Erythroblast (primary cell): Measurements from ENCODE around the gene AKR1D1.

Experiments used
- GATA1 ChIP-seq: IDR thresholded peaks from 2 replicates; pipeline ENCODE4 v1.6.1; 2011; ENCODE audit warnings: low read depth, mild to moderate bottlenecking, control low read depth, low read length, moderate library complexity
- POLR2A ChIP-seq: IDR thresholded peaks from 2 replicates; pipeline ENCODE4 v1.6.1; 2011; ENCODE audit warnings: mild to moderate bottlenecking, low read length

GRCh38 chr7:138063400-138063799 is 12.9 kb upstream of the AKR1D1 start:
- TF ChIP-seq POLR2A (no peak), GATA1 (no peak)
